Activated T-cell treated with anti-CD3 and anti-CD28 coated beads, Interleukin-2, amount 50 U/mL, for 24 hours (primary cell): ENCODE results near the gene TMEM131L.

Source experiments
- DNase-seq: peaks from one replicate; pipeline ENCODE4 v3.0.0-alpha.2; 2020
- H3K27ac Mint-ChIP-seq: 2 replicates; pipeline ENCODE4 v1.8.0; 2020; ENCODE audit warnings: mild to moderate bottlenecking, mixed read lengths
- H3K27me3 Mint-ChIP-seq: 2 replicates; pipeline ENCODE4 v1.8.0; 2020; ENCODE audit warnings: mixed read lengths
- H3K36me3 Mint-ChIP-seq: 2 replicates; pipeline ENCODE4 v1.8.0; 2020; ENCODE audit warnings: low read depth, mixed read lengths
- H3K4me1 Mint-ChIP-seq: 2 replicates; pipeline ENCODE4 v1.8.0; 2020; ENCODE audit warnings: low read depth, mixed read lengths
- H3K4me3 Mint-ChIP-seq: 2 replicates; pipeline ENCODE4 v1.8.0; 2020; ENCODE audit warnings: mild to moderate bottlenecking, moderate library complexity, mixed read lengths
- H3K9me3 Mint-ChIP-seq: 2 replicates; pipeline ENCODE4 v1.8.0; 2020; ENCODE audit warnings: mixed read lengths

Gene TMEM131L

GRCh38 chr4:153514688-153515426 lies 48.7 kb downstream of the TMEM131L start:
- peaks cover 78% of the 10 kb centered on the region for H3K36me3 Mint-ChIP-seq
- peak overlapping the region; percentile 32 for H3K27ac Mint-ChIP-seq
- DNase-seq: no peak
- H3K9me3 Mint-ChIP-seq: no peaks in the 10 kb centered on the region
- H3K27me3 Mint-ChIP-seq: no peaks in the 10 kb centered on the region
- no peak overlapping the region for H3K4me3 Mint-ChIP-seq
- peaks cover 88% of the 10 kb centered on the region for H3K4me1 Mint-ChIP-seq

GRCh38 chr4:153517159-153517558 lies 51.0 kb downstream of the TMEM131L start:
- peaks cover 69% of the 10 kb centered on the region for H3K36me3 Mint-ChIP-seq
- no peaks in the 10 kb centered on the region for H3K27me3 Mint-ChIP-seq
- no peak for DNase-seq
- peak overlapping the region; percentile 98 for H3K27ac Mint-ChIP-seq
- H3K4me1 Mint-ChIP-seq: peaks cover 88% of the 10 kb centered on the region
- H3K9me3 Mint-ChIP-seq: no peaks in the 10 kb centered on the region
- H3K4me3 Mint-ChIP-seq: no peak overlapping the region

GRCh38 chr4:153518001-153518400 lies 51.8 kb downstream of the TMEM131L start:
- Mint-ChIP-seq H3K4me1 (peaks cover 88% of the 10 kb centered on the region), H3K9me3 (no peaks in the 10 kb centered on the region), H3K27me3 (no peaks in the 10 kb centered on the region), H3K36me3 (peaks cover 61% of the 10 kb centered on the region), H3K27ac (peak overlapping the region; percentile 98), H3K4me3 (peak overlapping the region; percentile 72)
- no peak for DNase-seq

- DNase-seq: no peak
- Mint-ChIP-seq H3K9me3 (no peaks in the 10 kb centered on the region), H3K27me3 (no peaks in the 10 kb centered on the region), H3K4me1 (peaks cover 89% of the 10 kb centered on the region), H3K36me3 (peaks cover 61% of the 10 kb centered on the region), H3K27ac (peak overlapping the region; percentile 98), H3K4me3 (peak overlapping the region; percentile 72)
Observed at GRCh38 chr4:153518637-153519389, 52.7 kb downstream of the TMEM131L start.

- Mint-ChIP-seq H3K9me3 (no peaks in the 10 kb centered on the region), H3K27me3 (no peaks in the 10 kb centered on the region), H3K27ac (peak overlapping the region; percentile 98), H3K4me3 (peak overlapping the region; percentile 72), H3K4me1 (peaks cover 91% of the 10 kb centered on the region), H3K36me3 (peaks cover 64% of the 10 kb centered on the region)
- no peak for DNase-seq
Observed at GRCh38 chr4:153519687-153520086, 53.5 kb downstream of the TMEM131L start.

- peaks cover 66% of the 10 kb centered on the region for H3K36me3 Mint-ChIP-seq
- no peak for DNase-seq
- H3K9me3 Mint-ChIP-seq: no peaks in the 10 kb centered on the region
- H3K27ac Mint-ChIP-seq: peak overlapping the region; percentile 98
- no peak overlapping the region for H3K4me3 Mint-ChIP-seq
- H3K27me3 Mint-ChIP-seq: no peaks in the 10 kb centered on the region
- H3K4me1 Mint-ChIP-seq: peaks cover 91% of the 10 kb centered on the region
Observed at GRCh38 chr4:153520227-153520626, 54.1 kb downstream of the TMEM131L start.

GRCh38 chr4:153520801-153521329 lies 54.7 kb downstream of the TMEM131L start:
- Mint-ChIP-seq H3K4me1 (peaks cover 90% of the 10 kb centered on the region), H3K36me3 (peaks cover 64% of the 10 kb centered on the region), H3K9me3 (no peaks in the 10 kb centered on the region), H3K27me3 (no peaks in the 10 kb centered on the region), H3K4me3 (peak overlapping the region; percentile 38), H3K27ac (peak overlapping the region; percentile 98)
- no peak for DNase-seq

GRCh38 chr4:153521478-153521877 lies 55.3 kb downstream of the TMEM131L start:
- Mint-ChIP-seq H3K9me3 (peaks cover 3% of the 10 kb centered on the region), H3K27ac (peak overlapping the region; percentile 98), H3K4me3 (peak overlapping the region; percentile 72), H3K27me3 (no peaks in the 10 kb centered on the region), H3K36me3 (peaks cover 66% of the 10 kb centered on the region), H3K4me1 (peaks cover 93% of the 10 kb centered on the region)
- DNase-seq: no peak

GRCh38 chr4:153521999-153522801 lies 56.0 kb downstream of the TMEM131L start:
- Mint-ChIP-seq H3K4me3 (peak overlapping the region; percentile 72), H3K4me1 (peaks cover 96% of the 10 kb centered on the region), H3K36me3 (peaks cover 68% of the 10 kb centered on the region), H3K27me3 (no peaks in the 10 kb centered on the region), H3K27ac (peak overlapping the region; percentile 98), H3K9me3 (peaks cover 3% of the 10 kb centered on the region)
- peak; percentile 67 for DNase-seq

GRCh38 chr4:153522802-153523094 lies 56.6 kb downstream of the TMEM131L start:
- peak overlapping the region; percentile 72 for H3K4me3 Mint-ChIP-seq
- no peaks in the 10 kb centered on the region for H3K27me3 Mint-ChIP-seq
- H3K4me1 Mint-ChIP-seq: peaks cover 96% of the 10 kb centered on the region
- H3K36me3 Mint-ChIP-seq: peaks cover 67% of the 10 kb centered on the region
- H3K27ac Mint-ChIP-seq: peak overlapping the region; percentile 98
- H3K9me3 Mint-ChIP-seq: peaks cover 3% of the 10 kb centered on the region
- peak; percentile 54 for DNase-seq

GRCh38 chr4:153523164-153523796 lies 57.1 kb downstream of the TMEM131L start:
- Mint-ChIP-seq H3K36me3 (peaks cover 65% of the 10 kb centered on the region), H3K9me3 (peaks cover 3% of the 10 kb centered on the region), H3K27me3 (no peaks in the 10 kb centered on the region), H3K27ac (peak overlapping the region; percentile 98), H3K4me1 (peaks cover 96% of the 10 kb centered on the region), H3K4me3 (peak overlapping the region; percentile 72)
- no peak for DNase-seq

- peaks cover 96% of the 10 kb centered on the region for H3K4me1 Mint-ChIP-seq
- peaks cover 60% of the 10 kb centered on the region for H3K36me3 Mint-ChIP-seq
- peak overlapping the region; percentile 72 for H3K4me3 Mint-ChIP-seq
- peaks cover 3% of the 10 kb centered on the region for H3K9me3 Mint-ChIP-seq
- no peaks in the 10 kb centered on the region for H3K27me3 Mint-ChIP-seq
- no peak for DNase-seq
- H3K27ac Mint-ChIP-seq: peak overlapping the region; percentile 98
Observed at GRCh38 chr4:153523941-153524386, 57.8 kb downstream of the TMEM131L start.

GRCh38 chr4:153524682-153525081 lies 58.5 kb downstream of the TMEM131L start:
- Mint-ChIP-seq H3K36me3 (peaks cover 52% of the 10 kb centered on the region), H3K4me1 (peaks cover 96% of the 10 kb centered on the region), H3K9me3 (peaks cover 3% of the 10 kb centered on the region), H3K27me3 (no peaks in the 10 kb centered on the region), H3K4me3 (no peak overlapping the region), H3K27ac (peak overlapping the region; percentile 98)
- no peak for DNase-seq

- H3K27me3 Mint-ChIP-seq: no peaks in the 10 kb centered on the region
- peak overlapping the region; percentile 64 for H3K4me3 Mint-ChIP-seq
- H3K9me3 Mint-ChIP-seq: peaks cover 3% of the 10 kb centered on the region
- no peak for DNase-seq
- H3K27ac Mint-ChIP-seq: peak overlapping the region; percentile 98
- H3K4me1 Mint-ChIP-seq: peaks cover 96% of the 10 kb centered on the region
- H3K36me3 Mint-ChIP-seq: peaks cover 50% of the 10 kb centered on the region
Observed at GRCh38 chr4:153527690-153528089, 61.5 kb downstream of the TMEM131L start.
